Measurements from ENCODE around the gene UGDH. TPM values are rescaled to one million over a fixed set of nuclear protein-coding genes. Genes with fewer than 3 reads are reported as not detected.
A peak's percentile ranks its signal among the peaks of the same experiment; 100 is the strongest.

The UGDH gene
- total and polyA plus RNA-seq, 9 of the 15 experiments (the other 6 are each of a cell fraction or from before 2014, with no cell fraction given) = 5.5 to 21.7 (median 16.2) TPM

GRCh38 chr4:39527296-39528060 lies at the start of gene UGDH (continued):
- TF ChIP-seq JUND (IDR thresholded peaks at IDR 0.05; ENCODE audit: borderline replicate concordance, low read depth, low read length) (no peak; the same call in none of the 2 replicates), JUND (tag; IDR thresholded peaks at IDR 0.05; ENCODE audit: borderline replicate concordance, low read depth, low read length) (peak; percentile 14; the same call in 1 of the 3 replicates), SRSF1 (IDR thresholded peaks at IDR 0.05; ENCODE audit: low read depth, low read length) (no peak), BDP1 (IDR thresholded peaks at IDR 0.05; ENCODE audit: insufficient read depth, insufficient read length) (no peak), CTBP1 (IDR thresholded peaks at IDR 0.05; ENCODE audit: borderline replicate concordance) (peak; percentile 92), MCM3 (IDR thresholded peaks at IDR 0.05) (no peak), TAL1 (IDR thresholded peaks at IDR 0.05) (no peak), GATA2 (CRISPR knock-in tag; IDR thresholded peaks at IDR 0.05) (no peak), ZNF695 (CRISPR knock-in tag; IDR thresholded peaks at IDR 0.05) (no peak), ZNF212 (CRISPR knock-in tag; IDR thresholded peaks at IDR 0.05) (0 out of 2 replicates have a peak, but pooled peaks have one; percentile 69), PYGO2 (tag; IDR thresholded peaks at IDR 0.05) (no peak), CHD2 (IDR thresholded peaks at IDR 0.05; ENCODE audit: low read depth, low read length) (no peak), KLF16 (IDR thresholded peaks at IDR 0.05) (no peak), NELFE (IDR thresholded peaks at IDR 0.05; ENCODE audit: insufficient read depth, insufficient read length) (no peak), LEF1 (IDR thresholded peaks at IDR 0.05) (no peak), RAD51 (IDR thresholded peaks at IDR 0.05; ENCODE audit: borderline replicate concordance, low read depth) (no peak), ZZZ3 (IDR thresholded peaks at IDR 0.05) (no peak), THRB (CRISPR knock-in tag; conservative IDR thresholded peaks at IDR 0.05) (peak; percentile 59; the same call in 1 of the 2 replicates), CREB3 (tag; conservative IDR thresholded peaks at IDR 0.05; ENCODE audit: low read depth) (no peak), NONO (IDR thresholded peaks at IDR 0.05; ENCODE audit: low read depth in 2 of 2, low read length in 1 of 2) (peak; percentile 19 to 66; a peak in 2 of 4 replicates), HDAC2 (IDR thresholded peaks at IDR 0.05) (no peak)
- TF ChIP-seq, protein P1, sequence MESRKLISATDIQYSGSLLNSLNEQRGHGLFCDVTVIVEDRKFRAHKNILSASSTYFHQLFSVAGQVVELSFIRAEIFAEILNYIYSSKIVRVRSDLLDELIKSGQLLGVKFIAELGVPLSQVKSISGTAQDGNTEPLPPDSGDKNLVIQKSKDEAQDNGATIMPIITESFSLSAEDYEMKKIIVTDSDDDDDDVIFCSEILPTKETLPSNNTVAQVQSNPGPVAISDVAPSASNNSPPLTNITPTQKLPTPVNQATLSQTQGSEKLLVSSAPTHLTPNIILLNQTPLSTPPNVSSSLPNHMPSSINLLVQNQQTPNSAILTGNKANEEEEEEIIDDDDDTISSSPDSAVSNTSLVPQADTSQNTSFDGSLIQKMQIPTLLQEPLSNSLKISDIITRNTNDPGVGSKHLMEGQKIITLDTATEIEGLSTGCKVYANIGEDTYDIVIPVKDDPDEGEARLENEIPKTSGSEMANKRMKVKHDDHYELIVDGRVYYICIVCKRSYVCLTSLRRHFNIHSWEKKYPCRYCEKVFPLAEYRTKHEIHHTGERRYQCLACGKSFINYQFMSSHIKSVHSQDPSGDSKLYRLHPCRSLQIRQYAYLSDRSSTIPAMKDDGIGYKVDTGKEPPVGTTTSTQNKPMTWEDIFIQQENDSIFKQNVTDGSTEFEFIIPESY (CRISPR knock-in tag; IDR thresholded peaks at IDR 0.05) = no peak
- TF ChIP-seq, protein P2, sequence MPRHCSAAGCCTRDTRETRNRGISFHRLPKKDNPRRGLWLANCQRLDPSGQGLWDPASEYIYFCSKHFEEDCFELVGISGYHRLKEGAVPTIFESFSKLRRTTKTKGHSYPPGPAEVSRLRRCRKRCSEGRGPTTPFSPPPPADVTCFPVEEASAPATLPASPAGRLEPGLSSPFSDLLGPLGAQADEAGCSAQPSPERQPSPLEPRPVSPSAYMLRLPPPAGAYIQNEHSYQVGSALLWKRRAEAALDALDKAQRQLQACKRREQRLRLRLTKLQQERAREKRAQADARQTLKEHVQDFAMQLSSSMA (CRISPR knock-in tag; IDR thresholded peaks at IDR 0.05) = no peak
- TF ChIP-seq, protein P3, sequence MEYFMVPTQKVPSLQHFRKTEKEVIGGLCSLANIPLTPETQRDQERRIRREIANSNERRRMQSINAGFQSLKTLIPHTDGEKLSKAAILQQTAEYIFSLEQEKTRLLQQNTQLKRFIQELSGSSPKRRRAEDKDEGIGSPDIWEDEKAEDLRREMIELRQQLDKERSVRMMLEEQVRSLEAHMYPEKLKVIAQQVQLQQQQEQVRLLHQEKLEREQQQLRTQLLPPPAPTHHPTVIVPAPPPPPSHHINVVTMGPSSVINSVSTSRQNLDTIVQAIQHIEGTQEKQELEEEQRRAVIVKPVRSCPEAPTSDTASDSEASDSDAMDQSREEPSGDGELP (CRISPR knock-in tag; IDR thresholded peaks at IDR 0.05; ENCODE audit: borderline replicate concordance) = peak; percentile 94
